GM20000 (cell line): ENCODE measurements around the gene HNRNPC.
A peak's percentile ranks its signal among the peaks of the same experiment; 100 is the strongest.

Experiments
- DNase-seq: peaks from one replicate; pipeline ENCODE4 v3.0.0; 2012; ENCODE audit warnings: low spot score
- TF ChIP-seq, protein P1 (sequence below): IDR thresholded peaks from 2 replicates; pipeline ENCODE4 v1.5.1; 2012; ENCODE audit warnings: mild to moderate bottlenecking, control low read depth; ENCODE audit errors: extremely low read depth, missing control alignments

Gene HNRNPC

DNA sequence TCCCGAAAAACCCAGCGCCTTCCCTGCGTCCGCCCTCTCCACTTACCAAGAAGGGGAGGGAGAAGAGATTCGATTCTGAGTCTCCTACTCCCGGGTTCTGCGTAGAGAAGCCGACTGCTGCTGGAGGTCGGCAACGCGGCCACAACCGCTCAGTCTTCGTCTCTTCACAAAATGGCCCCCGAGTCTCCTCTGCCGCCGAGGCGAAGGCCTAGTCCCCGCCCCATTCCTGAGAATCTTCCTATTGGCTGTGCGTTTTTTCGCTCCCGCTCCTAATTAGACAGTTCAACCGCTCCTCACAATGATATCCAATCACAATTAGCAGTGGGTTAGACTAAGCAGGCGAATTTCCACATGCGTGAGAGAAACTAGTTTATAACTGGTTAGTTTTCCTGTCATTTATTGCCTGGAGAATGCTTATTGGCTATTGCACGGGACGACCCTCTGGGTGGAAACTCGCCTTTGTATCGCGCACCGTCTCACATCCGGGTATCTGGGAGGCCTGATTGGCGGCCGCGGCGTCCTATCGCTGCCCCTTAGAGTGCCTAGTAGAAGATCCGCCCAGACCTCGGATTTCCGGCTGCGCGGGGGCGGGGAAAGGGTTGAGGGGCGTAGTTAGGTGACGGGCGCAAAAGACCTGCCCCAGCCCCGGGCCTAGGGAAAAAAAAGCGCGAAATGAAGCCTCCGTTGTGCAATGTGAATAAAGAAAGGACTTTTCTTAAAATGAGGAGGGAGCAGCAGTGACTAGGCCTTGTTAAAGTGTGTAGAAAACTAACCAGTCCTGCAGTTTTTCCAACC is at the start of gene HNRNPC:
Gene HNRNPC (minus strand): TSS at position 191 of the 795 bp plus-strand sequence. CDS start 35,249 bp downstream, outside the sequence.
- TF ChIP-seq, protein P1, sequence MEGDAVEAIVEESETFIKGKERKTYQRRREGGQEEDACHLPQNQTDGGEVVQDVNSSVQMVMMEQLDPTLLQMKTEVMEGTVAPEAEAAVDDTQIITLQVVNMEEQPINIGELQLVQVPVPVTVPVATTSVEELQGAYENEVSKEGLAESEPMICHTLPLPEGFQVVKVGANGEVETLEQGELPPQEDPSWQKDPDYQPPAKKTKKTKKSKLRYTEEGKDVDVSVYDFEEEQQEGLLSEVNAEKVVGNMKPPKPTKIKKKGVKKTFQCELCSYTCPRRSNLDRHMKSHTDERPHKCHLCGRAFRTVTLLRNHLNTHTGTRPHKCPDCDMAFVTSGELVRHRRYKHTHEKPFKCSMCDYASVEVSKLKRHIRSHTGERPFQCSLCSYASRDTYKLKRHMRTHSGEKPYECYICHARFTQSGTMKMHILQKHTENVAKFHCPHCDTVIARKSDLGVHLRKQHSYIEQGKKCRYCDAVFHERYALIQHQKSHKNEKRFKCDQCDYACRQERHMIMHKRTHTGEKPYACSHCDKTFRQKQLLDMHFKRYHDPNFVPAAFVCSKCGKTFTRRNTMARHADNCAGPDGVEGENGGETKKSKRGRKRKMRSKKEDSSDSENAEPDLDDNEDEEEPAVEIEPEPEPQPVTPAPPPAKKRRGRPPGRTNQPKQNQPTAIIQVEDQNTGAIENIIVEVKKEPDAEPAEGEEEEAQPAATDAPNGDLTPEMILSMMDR = no peak
- peak; percentile 92 for DNase-seq

DNA sequence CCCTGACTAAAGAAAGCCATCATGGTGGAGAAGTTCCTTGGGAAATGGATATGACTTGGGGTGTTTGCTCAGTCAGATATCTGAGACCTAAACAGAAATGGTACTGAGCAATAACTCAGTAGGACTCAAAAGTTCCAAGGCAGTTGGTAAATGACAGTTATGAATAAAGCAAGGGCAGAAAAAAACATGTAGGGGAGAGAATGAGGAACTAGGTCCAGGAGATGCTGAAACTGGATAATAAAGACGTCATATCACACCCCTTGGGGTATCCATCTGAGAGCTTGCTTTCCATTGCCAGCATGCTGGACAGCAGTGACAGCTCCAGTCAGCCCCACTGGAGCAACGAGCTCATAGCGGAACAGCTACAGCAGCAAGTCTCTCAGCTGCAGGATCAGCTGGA is 48.2 kb upstream of the HNRNPC start:
- TF ChIP-seq, protein P1 = no peak
- DNase-seq = peak; percentile 51

DNA sequence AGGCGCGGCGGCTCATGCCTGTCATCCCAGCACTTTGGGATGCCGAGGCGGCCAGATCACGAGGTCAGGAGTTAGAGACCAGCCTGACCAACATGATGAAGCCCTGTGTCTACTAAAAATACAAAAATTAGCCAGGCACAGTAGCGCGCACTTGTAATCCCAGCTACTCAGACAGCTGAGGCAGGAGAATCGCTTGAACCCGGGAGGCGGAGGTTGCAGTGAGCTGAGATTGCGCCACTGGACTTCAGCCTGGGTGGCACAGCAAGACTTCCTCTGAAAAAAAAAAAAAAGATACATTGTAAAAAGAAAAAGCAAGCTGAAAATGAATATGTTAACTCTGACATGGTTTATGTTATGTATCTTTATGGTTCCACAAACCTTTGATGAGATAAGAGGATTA is 44.3 kb upstream of the HNRNPC start:
- no peak for DNase-seq
- TF ChIP-seq, protein P1 = no peak

DNA sequence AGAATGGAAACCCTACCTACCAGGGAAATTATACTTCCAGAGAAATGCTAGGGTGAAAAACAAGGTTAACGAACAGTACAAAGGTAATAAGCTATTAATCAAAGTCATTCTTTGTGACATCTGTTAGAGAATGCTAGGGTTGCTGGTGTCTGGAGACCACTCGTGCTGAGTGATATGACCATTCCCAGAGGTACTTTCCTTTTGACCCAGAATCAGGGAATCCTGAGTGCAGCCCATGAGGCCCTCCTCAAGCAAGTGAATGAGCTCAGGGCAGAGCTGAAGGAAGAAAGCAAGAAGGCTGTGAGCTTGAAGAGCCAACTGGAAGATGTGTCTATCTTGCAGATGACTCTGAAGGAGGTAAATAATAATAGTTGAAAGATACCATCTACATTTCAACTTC is 42.4 kb upstream of the HNRNPC start:
- TF ChIP-seq, protein P1 = no peak
- DNase-seq = no peak

DNA sequence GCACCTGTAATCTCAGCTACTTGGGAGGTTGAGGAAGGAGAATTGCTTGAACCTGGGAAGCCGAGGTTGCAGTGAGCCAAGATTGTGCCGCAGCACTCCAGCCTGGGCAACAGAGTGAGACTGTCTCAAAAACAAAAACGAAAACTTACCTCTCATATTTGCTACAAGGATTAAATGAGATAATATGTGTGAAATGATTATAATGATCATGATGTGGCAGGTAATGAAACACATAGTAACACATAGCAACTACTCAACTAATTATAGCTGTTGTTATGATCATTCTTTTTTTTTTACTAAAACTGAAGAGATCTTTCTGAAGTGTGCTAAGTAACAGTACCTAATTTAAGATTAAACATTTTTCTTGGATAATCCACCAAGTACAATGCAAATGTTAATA is 40.7 kb upstream of the HNRNPC start:
- no peak for DNase-seq
- TF ChIP-seq, protein P1 = no peak

DNA sequence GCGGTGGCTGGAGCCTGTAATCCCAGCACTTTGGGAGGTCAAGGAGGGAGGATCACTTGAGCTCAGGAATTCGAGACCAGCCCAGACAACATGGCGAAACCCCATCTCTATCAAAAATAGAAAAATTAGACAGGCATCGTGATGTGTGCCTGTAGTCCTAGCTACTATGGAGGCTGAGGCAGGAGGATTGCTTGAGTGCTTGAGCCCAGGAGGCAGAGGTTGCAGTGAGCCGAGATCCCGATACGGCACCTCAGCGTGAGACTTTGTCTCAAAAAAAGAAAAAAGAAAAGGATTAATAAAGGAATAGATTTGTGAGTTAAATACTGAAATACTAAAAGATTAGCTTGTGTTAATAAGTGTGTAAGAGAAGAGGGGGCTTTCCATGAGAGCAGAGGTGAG is 40.0 kb upstream of the HNRNPC start:
- TF ChIP-seq, protein P1 = no peak
- no peak for DNase-seq

DNA sequence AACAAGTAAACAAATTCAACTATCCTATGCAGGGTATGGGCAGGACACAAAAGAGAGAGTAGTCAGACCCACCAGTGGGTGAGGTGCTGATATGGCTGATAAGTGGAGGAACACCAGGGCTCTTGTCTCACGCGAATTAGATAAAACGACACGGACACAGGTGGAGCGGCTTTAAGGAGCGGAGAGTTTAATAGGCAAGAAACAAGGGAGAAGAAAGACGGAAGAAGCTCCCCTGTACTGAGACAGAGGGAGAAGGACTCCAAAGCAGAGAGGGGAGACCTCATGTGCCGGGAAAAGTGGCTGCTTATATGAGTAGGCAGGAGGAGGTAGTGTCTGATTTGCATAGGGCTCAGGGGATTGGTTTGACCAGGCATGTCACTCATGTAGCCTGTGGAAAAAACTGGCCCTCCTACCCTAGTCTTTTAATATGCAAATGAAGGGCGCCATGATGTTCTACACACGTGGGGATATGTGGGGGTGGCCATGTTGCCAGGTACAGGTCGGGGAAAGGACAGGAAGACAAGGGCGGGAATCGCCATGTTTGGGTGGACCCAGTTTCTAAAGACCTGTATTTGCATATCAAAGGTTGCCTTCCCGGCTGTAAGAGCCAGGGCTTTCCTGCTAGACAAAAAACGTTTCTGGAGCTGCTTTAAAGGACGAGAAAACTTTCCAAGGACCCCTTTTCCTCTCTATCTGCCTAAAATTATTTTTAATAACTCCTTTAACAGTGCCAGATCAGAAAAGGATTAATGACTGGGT is 39.4 kb upstream of the HNRNPC start:
- TF ChIP-seq, protein P1 = no peak
- peak; percentile 70 for DNase-seq
